Mucosa of gallbladder (tissue), 1 donor: ENCODE data around the gene ZNF580. TPM values are rescaled to one million over a fixed set of nuclear protein-coding genes. Genes with fewer than 3 reads are reported as not detected.

Source experiments
- DNase-seq: peaks from one replicate; pipeline ENCODE4 v3.0.0-alpha.2; 2020; ENCODE audit warnings: low spot score
- total RNA-seq: library from RNA; stranded (reverse); gene quantifications from one replicate; pipeline ENCODE4 v1.2.1, GENCODE V29; 2021
- donor health status: DM: no; HTN: no; CAD: no.

ZNF580 gene
- total RNA-seq, 1 donor from 2014 or later, result 47.3 TPM

- DNase-seq, result no peak
Observed at GRCh38 chr19:55660404-55660803, 19.6 kb downstream of the ZNF580 start.

DNA sequence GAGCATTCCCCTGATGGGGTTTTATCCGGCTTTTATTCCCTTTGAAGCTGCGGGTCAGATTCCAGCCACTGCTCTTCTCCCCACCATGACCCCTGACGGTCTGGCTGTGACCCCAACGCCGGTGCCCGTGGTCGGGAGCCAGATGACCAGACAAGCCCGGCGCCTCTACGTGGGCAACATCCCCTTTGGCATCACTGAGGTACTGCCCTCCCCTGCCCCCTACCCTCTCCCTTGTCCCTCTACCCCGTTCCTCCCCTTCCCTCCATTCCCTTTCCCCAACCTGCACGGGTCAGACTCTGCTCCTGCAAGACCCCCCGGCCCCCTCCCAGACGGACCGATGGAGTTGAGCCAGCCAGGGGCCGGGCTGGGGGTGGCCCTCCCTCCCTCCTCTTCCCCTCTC lies 20.2 kb downstream of the ZNF580 start:
- DNase-seq, result no peak

GRCh38 chr19:55661826-55662225 lies 21.0 kb downstream of the ZNF580 start:
- DNase-seq, result no peak

DNA sequence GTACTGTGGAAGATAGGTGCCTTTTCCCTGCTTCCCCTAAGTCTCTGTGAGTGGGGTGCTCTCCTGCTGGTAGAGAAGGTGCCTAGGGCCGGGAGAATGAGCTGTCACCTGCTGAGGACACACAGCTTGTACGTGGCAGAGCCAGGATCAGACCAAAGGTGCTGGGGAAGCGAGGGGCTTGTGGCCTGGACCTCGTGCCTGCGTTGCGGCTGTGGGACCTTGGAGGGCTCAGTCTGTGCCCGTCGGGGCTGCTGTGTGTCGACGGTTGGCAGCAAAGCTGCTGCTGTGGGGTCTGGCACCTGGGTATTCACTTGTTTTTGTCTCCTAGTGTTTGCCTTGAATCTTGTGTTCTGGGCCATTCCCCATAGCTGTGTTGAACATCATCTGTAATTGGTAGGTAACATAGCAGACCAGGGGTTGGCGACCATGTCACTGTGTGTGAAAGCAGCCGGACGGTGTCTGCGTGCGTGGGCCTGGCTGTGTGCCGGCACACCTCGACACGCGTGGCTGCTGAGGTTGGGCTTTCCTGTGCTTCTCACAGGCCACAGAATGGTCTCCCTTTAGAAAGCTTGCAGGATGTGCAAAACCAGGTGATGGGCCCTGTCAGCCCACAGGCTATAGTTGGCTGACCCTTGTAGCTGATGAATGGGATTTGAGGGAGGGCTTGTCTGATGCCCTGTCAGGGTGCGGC lies 23.2 kb downstream of the ZNF580 start:
- DNase-seq, result no peak

DNA sequence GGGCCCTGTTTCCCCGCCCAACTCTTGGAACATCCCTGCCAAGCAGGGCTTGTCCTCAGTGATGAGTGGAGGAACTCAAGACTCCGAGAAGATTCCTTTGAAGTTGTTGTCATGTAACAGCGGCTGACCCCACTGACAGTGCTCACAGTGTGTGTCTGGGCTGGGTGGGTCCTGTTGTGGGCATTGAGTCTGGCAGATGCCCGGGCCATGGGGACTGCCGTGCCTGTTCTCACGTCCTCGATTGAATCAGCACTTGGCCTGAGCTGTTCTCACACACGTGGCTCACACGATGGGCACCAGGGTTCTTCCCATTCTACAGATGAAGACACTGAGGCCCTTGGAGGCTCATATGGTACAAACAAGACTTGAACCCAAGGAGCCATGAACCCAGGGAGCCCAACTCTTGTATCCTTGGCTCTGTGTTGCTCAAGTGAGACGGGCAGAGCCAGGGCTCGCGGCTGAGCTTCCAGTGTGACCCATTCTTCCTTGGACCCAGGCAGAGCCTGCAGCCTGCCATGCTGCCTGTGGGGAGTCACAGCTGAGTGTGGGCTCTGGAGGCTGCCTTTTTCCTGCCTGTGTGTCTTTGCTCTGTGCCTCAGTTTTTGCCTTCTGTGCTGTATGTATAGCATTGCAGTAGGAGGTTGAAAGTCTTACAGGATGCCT lies 25.7 kb downstream of the ZNF580 start:
- DNase-seq, result no peak

DNA sequence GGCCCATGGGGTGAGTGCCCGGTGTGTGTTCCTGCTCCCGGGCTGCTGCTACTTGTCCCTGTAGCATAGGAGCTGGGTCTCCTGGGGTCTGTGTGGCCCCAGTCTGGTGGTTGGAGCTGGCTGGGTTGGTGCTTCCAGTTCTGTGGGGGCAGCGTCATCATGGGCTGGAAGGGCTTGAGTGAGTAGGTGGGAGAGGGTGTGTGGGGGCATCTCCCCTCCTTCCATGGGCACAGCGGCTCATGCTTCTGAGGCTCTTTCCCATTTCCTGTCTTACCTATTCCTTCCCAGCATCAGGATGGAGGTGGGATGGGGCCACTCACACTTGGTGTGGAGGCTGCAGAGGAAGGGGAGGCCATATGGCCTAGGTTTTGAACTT lies 26.2 kb downstream of the ZNF580 start:
- DNase-seq, result no peak

DNA sequence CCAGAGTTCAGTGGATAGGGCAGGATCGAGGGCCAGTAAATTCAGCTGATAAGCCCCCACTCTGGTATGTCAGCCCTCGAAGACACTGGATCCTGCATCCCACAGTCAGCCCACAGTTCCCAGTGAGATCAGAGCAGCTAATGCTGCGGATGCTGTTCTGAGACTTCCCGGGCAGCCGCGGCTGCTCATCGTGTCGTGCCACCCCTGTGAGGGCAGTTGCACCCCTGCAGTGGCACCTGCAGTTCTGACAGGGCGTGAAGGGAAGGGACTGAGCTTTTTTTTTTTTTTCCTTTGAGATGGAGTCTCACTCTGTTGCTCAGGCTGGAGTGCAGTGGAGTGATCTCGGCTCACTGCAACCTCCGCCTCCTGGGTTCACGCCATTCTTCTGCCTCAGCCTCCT lies 26.7 kb downstream of the ZNF580 start:
- DNase-seq, result no peak

GRCh38 chr19:55667958-55668357 lies 27.2 kb downstream of the ZNF580 start:
- DNase-seq, result peak; percentile 70

- no peak for DNase-seq
Observed at GRCh38 chr19:55668603-55669348, 28.0 kb downstream of the ZNF580 start.

- DNase-seq, result no peak
Observed at GRCh38 chr19:55669418-55670279, 28.8 kb downstream of the ZNF580 start.

- no peak for DNase-seq
Observed at GRCh38 chr19:55670280-55671053, 29.7 kb downstream of the ZNF580 start.

GRCh38 chr19:55671054-55671378 lies 30.2 kb downstream of the ZNF580 start:
- no peak for DNase-seq

DNA sequence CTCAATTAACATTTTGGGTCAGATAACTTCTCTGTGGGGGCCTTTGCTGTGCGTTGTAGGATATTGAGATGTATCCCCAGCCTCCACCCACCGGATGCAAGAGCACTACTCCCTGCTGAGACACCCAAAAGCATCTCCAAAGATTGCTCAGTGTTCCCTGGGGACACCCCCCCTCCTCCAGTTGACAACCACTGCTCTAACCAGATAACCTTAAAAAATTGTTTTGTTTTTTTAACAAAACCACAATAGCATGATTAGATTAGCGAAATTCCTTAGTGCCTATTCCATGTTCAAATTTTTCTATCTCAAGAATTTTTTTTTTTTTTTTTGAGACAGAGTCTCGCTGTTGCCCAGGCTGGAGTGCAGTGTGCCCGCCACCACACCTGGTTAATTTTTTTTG lies 31.6 kb downstream of the ZNF580 start:
- no peak for DNase-seq

DNA sequence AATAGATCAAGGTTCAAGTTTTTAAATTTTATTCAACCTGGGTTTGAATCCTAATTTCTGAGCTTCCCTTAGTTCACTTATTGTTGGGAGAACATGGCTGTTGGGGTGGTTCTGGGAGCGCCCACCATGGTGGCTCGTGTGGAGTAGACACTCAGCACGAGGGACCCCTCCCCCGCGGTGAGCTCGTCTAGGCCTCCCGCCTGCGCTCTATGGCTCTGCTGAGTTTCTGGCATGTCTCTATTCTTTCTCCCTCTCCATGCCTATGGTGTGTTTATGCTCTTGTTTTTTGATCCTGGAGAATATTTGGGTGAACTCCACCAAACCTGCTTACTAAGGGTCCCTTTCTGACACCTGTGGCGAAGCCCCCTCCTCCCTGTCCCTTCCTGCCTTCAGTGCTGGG lies 32.7 kb downstream of the ZNF580 start:
- DNase-seq, result no peak

DNA sequence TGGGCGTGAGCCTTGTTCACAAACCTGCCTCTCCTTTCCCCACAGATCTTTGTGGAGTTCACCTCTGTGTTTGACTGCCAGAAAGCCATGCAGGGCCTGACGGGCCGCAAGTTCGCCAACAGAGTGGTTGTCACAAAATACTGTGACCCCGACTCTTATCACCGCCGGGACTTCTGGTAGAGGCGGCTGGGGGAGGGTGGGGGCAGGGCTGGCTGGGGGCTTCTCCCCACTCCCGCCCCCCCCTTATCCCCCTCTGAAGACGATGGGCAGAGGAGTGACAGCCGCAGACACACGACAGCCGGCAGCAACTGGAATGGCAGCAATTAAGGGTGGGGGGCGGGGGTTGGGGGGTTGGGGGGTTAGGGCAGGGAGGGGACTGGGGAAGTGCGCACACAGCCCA lies 33.1 kb downstream of the ZNF580 start:
- no peak for DNase-seq

DNA sequence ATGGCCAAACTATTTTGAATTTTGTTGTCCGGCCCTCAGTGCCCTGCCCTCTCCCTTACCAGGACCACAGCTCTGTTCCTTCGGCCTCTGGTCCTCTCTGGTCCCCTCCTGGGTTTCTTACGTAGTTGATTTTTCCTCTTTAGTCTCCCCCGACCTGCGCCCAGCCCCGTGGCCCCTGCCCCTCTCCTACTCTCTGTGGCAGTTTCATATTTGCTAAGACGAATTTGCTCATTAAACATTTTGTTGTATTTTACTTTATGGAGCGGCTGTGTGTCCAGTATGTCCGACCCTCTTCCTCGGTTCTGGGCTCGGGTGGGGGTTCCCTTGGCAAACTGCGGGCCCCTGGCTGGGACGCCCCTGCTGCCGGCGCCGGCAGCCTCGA lies 33.6 kb downstream of the ZNF580 start:
- no peak for DNase-seq

DNA sequence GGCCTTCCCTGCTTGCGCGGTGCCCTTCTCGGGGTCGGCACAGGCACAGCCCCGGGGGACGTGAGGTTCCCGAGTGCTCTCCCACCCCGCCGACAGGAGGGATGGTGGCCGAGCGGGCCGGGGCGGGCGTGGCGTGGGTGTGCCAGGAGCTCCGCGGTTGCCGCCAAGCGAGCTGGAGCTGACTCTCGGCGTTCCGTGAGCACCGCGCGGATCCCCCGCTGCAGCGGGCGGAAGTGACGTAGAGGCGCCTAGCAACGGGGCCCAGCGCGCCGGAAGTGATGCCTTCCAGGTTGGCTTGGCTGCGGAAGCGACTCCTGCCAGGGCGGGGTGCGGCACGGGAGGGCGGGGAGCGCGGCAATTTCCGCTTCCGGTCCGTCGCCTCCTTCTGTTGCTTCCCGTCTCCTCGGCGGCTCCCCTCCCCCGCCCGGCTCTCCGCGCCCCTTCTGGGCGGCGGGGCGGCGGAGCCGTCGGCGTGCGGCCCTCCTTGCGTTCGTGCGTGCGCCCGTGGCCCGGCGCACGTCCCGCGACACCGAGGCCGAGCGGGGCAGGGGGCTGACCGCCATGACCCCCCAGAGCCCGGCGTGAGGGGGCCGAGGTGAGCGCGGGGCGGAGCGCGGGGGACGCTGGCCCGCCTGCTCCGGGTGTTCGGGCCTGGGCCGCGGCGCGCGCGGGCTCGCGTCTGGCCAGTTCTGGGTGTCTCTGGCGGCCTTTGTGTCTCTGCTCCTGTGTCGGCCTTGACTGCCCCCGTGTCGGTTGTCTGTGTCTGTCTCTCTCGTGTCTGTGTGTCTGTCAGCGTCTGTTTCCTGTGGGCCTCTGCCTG lies 34.2 kb downstream of the ZNF580 start, which contains the start of gene EPN1:
Gene EPN1, plus strand, starts transcription at position 386 of the 820 bp plus-strand sequence. CDS start 3,402 bp downstream, outside the sequence.
- peak; percentile 96 for DNase-seq

DNA sequence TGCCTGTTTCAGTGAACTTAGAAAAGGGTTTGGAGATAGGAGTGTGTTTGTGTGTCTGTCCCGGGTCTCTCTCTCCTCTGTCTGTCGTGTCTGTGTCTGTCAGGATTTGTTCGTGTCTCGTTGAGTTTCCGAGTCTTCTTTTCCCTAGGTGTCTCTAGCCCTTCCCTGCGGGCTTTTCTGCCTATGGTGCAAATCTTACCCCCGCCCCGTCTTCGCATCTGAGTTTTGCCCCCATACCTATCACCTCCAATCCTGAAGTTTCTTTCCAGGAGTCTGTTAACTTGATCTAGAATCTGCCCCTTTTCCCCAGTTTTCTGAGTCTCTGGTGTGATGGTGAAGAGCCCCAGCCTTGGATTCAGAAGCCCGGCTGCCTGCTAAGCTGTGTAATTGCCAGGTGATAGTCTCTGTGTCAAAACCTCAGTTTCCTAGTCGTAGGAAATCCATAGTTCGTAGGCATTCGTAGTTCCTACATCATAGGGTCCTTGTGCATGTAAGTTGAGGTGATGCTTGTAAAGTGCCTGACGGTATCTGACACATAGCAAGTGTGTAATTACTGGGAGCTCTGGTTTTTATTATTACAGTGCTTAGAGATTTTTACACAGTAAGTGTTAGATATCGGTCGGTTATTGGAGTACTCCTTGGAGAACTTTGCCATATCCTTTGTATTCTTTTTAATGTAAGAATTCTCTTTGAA lies 35.0 kb downstream of the ZNF580 start:
- no peak for DNase-seq

GRCh38 chr19:55676383-55676782 lies 35.6 kb downstream of the ZNF580 start:
- peak; percentile 60 for DNase-seq
